ENCODE data around the gene RPL35. TPM values are rescaled to one million over a fixed set of nuclear protein-coding genes. Genes with fewer than 3 reads are reported as not detected.

The RPL35 gene
- total RNA-seq, 1 donor from 2014 or later: 1,735 TPM

GRCh38 chr9:124869986-124870560 is 8.3 kb upstream of the RPL35 start:
- peaks cover 52% of the 10 kb centered on the region for H3K36me3 Mint-ChIP-seq (ENCODE audit: low read depth)
- H3K9me3 Mint-ChIP-seq: no peaks in the 10 kb centered on the region
- H3K27me3 Mint-ChIP-seq (ENCODE audit: low read depth): no peaks in the 10 kb centered on the region
- DNase-seq (ENCODE audit: low spot score): peak; percentile 71
- peaks cover 39% of the 10 kb centered on the region for H3K4me1 Mint-ChIP-seq (ENCODE audit: low read depth)
- intact Hi-C loops (cut with micrococcal nuclease): loop anchor here (1.0 to 5.0 kb wide), 6 partner anchors 8 to 391 kb away; partner anchors contain the start of genes ARPC5L, GAPVD1, GOLGA1 and HSPA5
- peak overlapping the region; percentile 98 for H3K27ac Mint-ChIP-seq
- H3K4me3 Mint-ChIP-seq (ENCODE audit: low read depth): peak overlapping the region; percentile 99

- peaks cover 47% of the 10 kb centered on the region for H3K36me3 Mint-ChIP-seq (ENCODE audit: low read depth)
- peak overlapping the region; percentile 98 for H3K27ac Mint-ChIP-seq
- DNase-seq (ENCODE audit: low spot score): peak; percentile 22
- H3K9me3 Mint-ChIP-seq: no peaks in the 10 kb centered on the region
- H3K4me1 Mint-ChIP-seq (ENCODE audit: low read depth): peaks cover 37% of the 10 kb centered on the region
- no peaks in the 10 kb centered on the region for H3K27me3 Mint-ChIP-seq (ENCODE audit: low read depth)
- H3K4me3 Mint-ChIP-seq (ENCODE audit: low read depth): peak overlapping the region; percentile 99
- intact Hi-C loops (cut with micrococcal nuclease): no loop called here
Measured at GRCh38 chr9:124869466-124869985, 7.8 kb upstream of the RPL35 start.

GRCh38 chr9:124868511-124869465 is 7.0 kb upstream of the RPL35 start:
- Mint-ChIP-seq H3K9me3 (no peaks in the 10 kb centered on the region), H3K36me3 (ENCODE audit: low read depth) (peaks cover 42% of the 10 kb centered on the region), H3K4me1 (ENCODE audit: low read depth) (peaks cover 37% of the 10 kb centered on the region), H3K27me3 (ENCODE audit: low read depth) (no peaks in the 10 kb centered on the region), H3K4me3 (ENCODE audit: low read depth) (peak overlapping the region; percentile 99), H3K27ac (peak overlapping the region; percentile 99)
- DNase-seq (ENCODE audit: low spot score): peak; percentile 92
- intact Hi-C loops (cut with micrococcal nuclease): no loop called here

GRCh38 chr9:124863371-124863871 is 1.7 kb upstream of the RPL35 start:
- DNase-seq (ENCODE audit: low spot score): no peak
- intact Hi-C loops (cut with micrococcal nuclease): loop anchor here (5.0 kb wide), 1 partner anchor 279 kb away; the partner anchor contains the start of gene SCAI
- Mint-ChIP-seq H3K4me1 (ENCODE audit: low read depth) (peaks cover 22% of the 10 kb centered on the region), H3K27me3 (ENCODE audit: low read depth) (no peaks in the 10 kb centered on the region), H3K27ac (no peak overlapping the region), H3K4me3 (ENCODE audit: low read depth) (peak overlapping the region; percentile 59), H3K36me3 (ENCODE audit: low read depth) (peaks cover 36% of the 10 kb centered on the region), H3K9me3 (no peaks in the 10 kb centered on the region)

GRCh38 chr9:124860582-124861341 is 995 bp downstream of the RPL35 start:
- intact Hi-C loops (cut with micrococcal nuclease): loop anchor here (1.0 to 5.0 kb wide), 2 partner anchors 7 to 282 kb away; partner anchors contain the start of genes SCAI and WDR38
- Mint-ChIP-seq H3K4me1 (ENCODE audit: low read depth) (peaks cover 19% of the 10 kb centered on the region), H3K27me3 (ENCODE audit: low read depth) (no peaks in the 10 kb centered on the region), H3K9me3 (no peaks in the 10 kb centered on the region), H3K36me3 (ENCODE audit: low read depth) (peaks cover 51% of the 10 kb centered on the region), H3K27ac (peak overlapping the region; percentile 98), H3K4me3 (ENCODE audit: low read depth) (peak overlapping the region; percentile 94)
- DNase-seq (ENCODE audit: low spot score): no peak

- H3K27ac Mint-ChIP-seq: peak overlapping the region; percentile 98
- H3K4me1 Mint-ChIP-seq (ENCODE audit: low read depth): peaks cover 19% of the 10 kb centered on the region
- DNase-seq (ENCODE audit: low spot score): no peak
- no peaks in the 10 kb centered on the region for H3K27me3 Mint-ChIP-seq (ENCODE audit: low read depth)
- H3K4me3 Mint-ChIP-seq (ENCODE audit: low read depth): peak overlapping the region; percentile 94
- intact Hi-C loops (cut with micrococcal nuclease): loop anchor here (5.0 to 10.0 kb wide), 2 partner anchors 282 to 515 kb away; partner anchors contain the start of gene SCAI
- no peaks in the 10 kb centered on the region for H3K9me3 Mint-ChIP-seq
- peaks cover 57% of the 10 kb centered on the region for H3K36me3 Mint-ChIP-seq (ENCODE audit: low read depth)
Measured at GRCh38 chr9:124859803-124860581, 1.8 kb downstream of the RPL35 start.

- peaks cover 19% of the 10 kb centered on the region for H3K4me1 Mint-ChIP-seq (ENCODE audit: low read depth)
- intact Hi-C loops (cut with micrococcal nuclease): loop anchor here (10.0 kb wide), 1 partner anchor 516 kb away; no protein-coding TSS in a partner anchor
- H3K36me3 Mint-ChIP-seq (ENCODE audit: low read depth): peaks cover 57% of the 10 kb centered on the region
- no peak overlapping the region for H3K4me3 Mint-ChIP-seq (ENCODE audit: low read depth)
- no peak overlapping the region for H3K27ac Mint-ChIP-seq
- H3K9me3 Mint-ChIP-seq: no peaks in the 10 kb centered on the region
- no peaks in the 10 kb centered on the region for H3K27me3 Mint-ChIP-seq (ENCODE audit: low read depth)
- DNase-seq (ENCODE audit: low spot score): no peak
Measured at GRCh38 chr9:124858330-124859046, 3.3 kb downstream of the RPL35 start.

GRCh38 chr9:124857533-124858162 is 4.1 kb downstream of the RPL35 start:
- H3K27me3 Mint-ChIP-seq (ENCODE audit: low read depth): peaks cover 2% of the 10 kb centered on the region
- peaks cover 18% of the 10 kb centered on the region for H3K4me1 Mint-ChIP-seq (ENCODE audit: low read depth)
- peak overlapping the region; percentile 8 for H3K4me3 Mint-ChIP-seq (ENCODE audit: low read depth)
- peaks cover 57% of the 10 kb centered on the region for H3K36me3 Mint-ChIP-seq (ENCODE audit: low read depth)
- no peak overlapping the region for H3K27ac Mint-ChIP-seq
- H3K9me3 Mint-ChIP-seq: no peaks in the 10 kb centered on the region
- intact Hi-C loops (cut with micrococcal nuclease): loop anchor here (10.0 kb wide), 1 partner anchor 517 kb away; no protein-coding TSS in a partner anchor
- DNase-seq (ENCODE audit: low spot score): no peak

GRCh38 chr9:124855944-124856765 is 5.6 kb downstream of the RPL35 start:
- Mint-ChIP-seq H3K36me3 (ENCODE audit: low read depth) (peaks cover 51% of the 10 kb centered on the region), H3K4me1 (ENCODE audit: low read depth) (peaks cover 18% of the 10 kb centered on the region), H3K4me3 (ENCODE audit: low read depth) (no peak overlapping the region), H3K27me3 (ENCODE audit: low read depth) (peaks cover 7% of the 10 kb centered on the region), H3K9me3 (no peaks in the 10 kb centered on the region), H3K27ac (no peak overlapping the region)
- intact Hi-C loops (cut with micrococcal nuclease): loop anchor here (10.0 kb wide), 1 partner anchor 519 kb away; no protein-coding TSS in a partner anchor
- DNase-seq (ENCODE audit: low spot score): no peak

- no peak overlapping the region for H3K27ac Mint-ChIP-seq
Measured at GRCh38 chr9:124855566-124855943, 6.2 kb downstream of the RPL35 start.

More at GRCh38 chr9:124855566-124855943, 6.2 kb downstream of the RPL35 start:
- Mint-ChIP-seq H3K9me3 (no peaks in the 10 kb centered on the region), H3K36me3 (ENCODE audit: low read depth) (peaks cover 45% of the 10 kb centered on the region), H3K4me1 (ENCODE audit: low read depth) (peaks cover 18% of the 10 kb centered on the region), H3K27me3 (ENCODE audit: low read depth) (peaks cover 8% of the 10 kb centered on the region), H3K4me3 (ENCODE audit: low read depth) (no peak overlapping the region)
- intact Hi-C loops (cut with micrococcal nuclease): loop anchor here (10.0 kb wide), 1 partner anchor 519 kb away; no protein-coding TSS in a partner anchor
- DNase-seq (ENCODE audit: low spot score): no peak

Data from activated T-helper 2 cell treated with anti-CD3 and anti-CD28 coated beads, Interferon-gamma antibody, Interleukin-2, Interleukin-4, amounts not matched to agents 10 μg/mL and 5 μg/mL and 100 μg/mL, durations not matched to agents 14 hours and 24 hours and 36 hours (primary cell).